GM12878 (cell line): Measurements from ENCODE around the gene EVA1A. TPM values are rescaled to one million over a fixed set of nuclear protein-coding genes. Genes with fewer than 3 reads are reported as not detected.
A peak's percentile ranks its signal among the peaks of the same experiment; 100 is the strongest.

ENCODE experiments used
- ATAC-seq: fragments of 200-7000 bp; cut with Tn5 transposase; 3 replicates; pipeline ENCODE4 v1.9.1; 2020; ENCODE audit warnings: mild to moderate bottlenecking, moderate library complexity
- BruUV-seq: library from RNA; stranded (reverse); fragments of 400-500 nt; replicated peaks from 2 replicates; lab custom pipeline; 2021; lab: Mats Ljungman, UMichigan
- CTCF ChIA-PET: fragments of 300-600 bp; sonication (Branson Sonifier 250); formaldehyde crosslinking; extraction: SDS; loops from one replicate; lab custom pipeline; 2021; ENCODE audit warnings: inconsistent platforms; lab: Yijun Ruan, JAX
- POLR2A ChIA-PET: fragments of 350-600 bp; formaldehyde crosslinking; extraction: SDS; loops from one replicate; lab custom pipeline; 2021; ENCODE audit warnings: inconsistent platforms; lab: Charles Lee
- RAD21 ChIA-PET: fragments of 300-600 bp; sonication (Branson Sonifier 250); formaldehyde crosslinking; loops from one replicate; lab custom pipeline; 2023; ENCODE audit warnings: antibody characterized with exemption; ENCODE audit not compliant: unreplicated experiment; lab: Charles Lee
- SMC1A ChIA-PET: fragments of 300-600 bp; sonication (Branson Sonifier 250); formaldehyde crosslinking; loops from one replicate; lab custom pipeline; 2023; ENCODE audit not compliant: unreplicated experiment, uncharacterized antibody; lab: Charles Lee
- DNase-seq: peaks from one replicate; pipeline ENCODE4 v3.0.0-alpha.2; 2011; ENCODE audit warnings: low read depth, low spot score
- FAIRE-seq: peaks from 3 replicates; lab custom pipeline; 2011; peaks lifted over from hg19 to GRCh38; lab: Jason Lieb, UNC
- H2AFZ ChIP-seq: 2 replicates; pipeline ENCODE4 v1.6.0; 2011; ENCODE audit warnings: low read depth, low read length, control low read depth; ENCODE audit not compliant: control insufficient read depth
- H3K27ac ChIP-seq: 2 replicates; pipeline ENCODE4 v1.5.1; 2011; ENCODE audit warnings: control low read depth; ENCODE audit not compliant: control insufficient read depth, insufficient read depth
- H3K27me3 ChIP-seq, 2 experiments: replicated peaks in 1 of 2; 2 replicates each; pipeline versions ENCODE4 v1.6.0 to v1.6.1; 2011; ENCODE audit warnings: low read length in 1 of 2; ENCODE audit not compliant: control insufficient read depth in 2 of 2, insufficient read depth in 2 of 2
- H3K36me3 ChIP-seq, 2 experiments: 2 replicates each; pipeline ENCODE4 v1.5.1; 2011; ENCODE audit warnings: low read length in 1 of 2; ENCODE audit not compliant: control insufficient read depth in 2 of 2, insufficient read depth in 2 of 2
- H3K4me1 ChIP-seq: 2 replicates; pipeline ENCODE4 v1.6.1; 2011; ENCODE audit warnings: mild to moderate bottlenecking, low read length, moderate library complexity, mixed read lengths; ENCODE audit not compliant: control insufficient read depth, insufficient read depth
- H3K4me2 ChIP-seq: 2 replicates; pipeline ENCODE4 v1.6.0; 2011; ENCODE audit warnings: control low read depth; ENCODE audit not compliant: control insufficient read depth, insufficient read depth
- H3K4me3 ChIP-seq: fragments of 200-600 bp; sonication (generic); 2 replicates; pipeline ENCODE4 v1.5.1; 2016
- H3K79me2 ChIP-seq: 2 replicates; pipeline ENCODE4 v1.6.0; 2011; ENCODE audit warnings: low read length; ENCODE audit not compliant: control insufficient read depth, insufficient read depth
- H3K9ac ChIP-seq: 2 replicates; pipeline ENCODE4 v1.8.0; 2011; ENCODE audit warnings: low read length, control low read depth, mixed read lengths; ENCODE audit not compliant: control insufficient read depth, insufficient read depth
- H3K9me3 ChIP-seq: replicated peaks from 3 replicates; pipeline ENCODE4 v1.5.1; 2011; ENCODE audit warnings: mild to moderate bottlenecking, low read length; ENCODE audit not compliant: control insufficient read depth, insufficient read depth
- H4K20me1 ChIP-seq: 2 replicates; pipeline ENCODE4 v1.6.0; 2011; ENCODE audit not compliant: control insufficient read depth, insufficient read depth
- BHLHE40 ChIP-seq, 2 experiments: fragments of 450-650 bp in 1 of 2; IDR thresholded peaks; 2 replicates each; pipeline ENCODE4 v1.6.1; 2011 to 2017; ENCODE audit warnings: low read depth in 2 of 2, borderline replicate concordance in 1 of 2, improper control_type of control experiment in 1 of 2, low read length in 1 of 2, mild to moderate bottlenecking in 1 of 2
- BMI1 ChIP-seq: fragments of 450-650 bp; IDR thresholded peaks from 2 replicates; pipeline ENCODE4 v1.6.1; 2016; ENCODE audit warnings: mild to moderate bottlenecking, moderate library complexity, borderline replicate concordance
- HDGF ChIP-seq: fragments of 450-650 bp; IDR thresholded peaks from 2 replicates; pipeline ENCODE4 v1.6.1; 2016; ENCODE audit warnings: antibody characterized with exemption
- IRF4 ChIP-seq: IDR thresholded peaks from 2 replicates; pipeline ENCODE4 v1.6.1; 2011; ENCODE audit warnings: low read depth, low read length
- NBN ChIP-seq: fragments of 450-650 bp; IDR thresholded peaks from 2 replicates; pipeline ENCODE4 v1.6.1; 2016
- NRF1 ChIP-seq: conservative IDR thresholded peaks from 2 replicates; pipeline ENCODE4 v1.6.1; 2011; ENCODE audit warnings: mild to moderate bottlenecking, low read depth, low read length, improper control_type of control experiment
- POLR2AphosphoS5 ChIP-seq: IDR thresholded peaks from 2 replicates; pipeline ENCODE4 v1.6.1; 2011; ENCODE audit warnings: mild to moderate bottlenecking, low read length, inconsistent platforms
- POU2F2 ChIP-seq: IDR thresholded peaks from 3 replicates; pipeline ENCODE4 v1.6.1; 2011; ENCODE audit warnings: low read depth, mild to moderate bottlenecking, low read length, borderline replicate concordance
- SIN3A ChIP-seq: IDR thresholded peaks from 2 replicates; pipeline ENCODE4 v1.6.1; 2012; ENCODE audit warnings: low read depth, low read length, improper control_type of control experiment
- SMARCA5 ChIP-seq: fragments of 450-650 bp; IDR thresholded peaks from 2 replicates; pipeline ENCODE4 v1.6.1; 2017; ENCODE audit warnings: mild to moderate bottlenecking
- SREBF2 ChIP-seq: IDR thresholded peaks from 2 replicates; pipeline ENCODE4 v1.6.1; 2012; ENCODE audit warnings: mild to moderate bottlenecking, low read length
- SRF ChIP-seq, 2 experiments: IDR thresholded peaks; 2 replicates each; pipeline ENCODE4 v1.6.1; 2011; ENCODE audit warnings: low read depth in 2 of 2, low read length in 2 of 2, mild to moderate bottlenecking in 1 of 2, moderate library complexity in 1 of 2
- STAT1 ChIP-seq: fragments of 450-650 bp; conservative IDR thresholded peaks from 2 replicates; pipeline ENCODE4 v1.6.1; 2014; ENCODE audit warnings: antibody characterized with exemption, mild to moderate bottlenecking
- SUZ12 ChIP-seq: fragments of 200-600 bp; sonication (generic); IDR thresholded peaks from one replicate; pipeline ENCODE4 v1.6.1; 2018; ENCODE audit warnings: antibody characterized with exemption, mild to moderate bottlenecking; ENCODE audit not compliant: unreplicated experiment
- ZNF217 ChIP-seq: fragments of 450-650 bp; IDR thresholded peaks from 2 replicates; pipeline ENCODE4 v1.6.1; 2017; ENCODE audit warnings: antibody characterized with exemption, mild to moderate bottlenecking
- ZSCAN29 ChIP-seq: fragments of 450-650 bp; IDR thresholded peaks from 2 replicates; pipeline ENCODE4 v1.6.1; 2017; ENCODE audit warnings: mild to moderate bottlenecking, moderate library complexity
- WGBS: methylation state at CpG from one replicate; pipeline ENCODE4 v1.1.6; 2016; ENCODE audit warnings: low lambda C conversion rate; ENCODE audit not compliant: insufficient replicate concordance, insufficient coverage; ENCODE audit errors: missing lambda C conversion rate; 5-methylcytosine and 5-hydroxymethylcytosine counted together
- in situ Hi-C: fragments of 300-500 bp; cut with MboI; formaldehyde crosslinking; loops from 9 replicates; pipeline ENCODE4 v1.14.3; 2018; ENCODE audit warnings: mixed read lengths
- intact Hi-C: fragments of 100-400 bp; cut with micrococcal nuclease; formaldehyde crosslinking; loops from one replicate; pipeline ENCODE4 v1.14.2; 2022; ENCODE audit not compliant: unreplicated experiment
- polyA plus RNA-seq, 11 experiments: library from polyadenylated mRNA; depleted of rRNA in 4 of 11; unstranded in 6 of 11; stranded (reverse) in 5 of 11; fragments of >200 nt; fragmentation: Nextera tagmentation in 4 of 11; fragmentation: Illumina TruSeq in 1 of 11; extraction: Ambion mirVana in 4 of 11; extraction: Trizol in 1 of 11; gene quantifications; 1 replicate in 1 of 11; 2 replicates in 10 of 11; pipeline versions ENCODE4 v1.2.1 to v1.2.3, GENCODE V29; 2011 to 2016; ENCODE audit warnings: inconsistent platforms in 2 of 11, missing spikeins in 2 of 11, low read depth in 1 of 11
- total RNA-seq, 4 experiments: library from RNA; depleted of rRNA in 3 of 4; stranded (reverse); fragments of >200 nt in 3 of 4; fragmentation: Illumina TruSeq in 1 of 4; extraction: Trizol in 1 of 4; gene quantifications; 2 replicates each; pipeline versions ENCODE4 v1.2.1 to v1.2.3, GENCODE V29; 2013 to 2021
- TF ChIP-seq, protein P1 (sequence below): fragments of 450-650 bp; IDR thresholded peaks from 2 replicates; pipeline ENCODE4 v1.6.1; 2016; ENCODE audit warnings: mild to moderate bottlenecking

The EVA1A gene
- total and polyA plus RNA-seq, 10 of the 15 experiments (the other 5 are each of a cell fraction or from before 2014, with no cell fraction given) = 0.13 to 1.0 (median 0.34) TPM; not detected in 5

DNA sequence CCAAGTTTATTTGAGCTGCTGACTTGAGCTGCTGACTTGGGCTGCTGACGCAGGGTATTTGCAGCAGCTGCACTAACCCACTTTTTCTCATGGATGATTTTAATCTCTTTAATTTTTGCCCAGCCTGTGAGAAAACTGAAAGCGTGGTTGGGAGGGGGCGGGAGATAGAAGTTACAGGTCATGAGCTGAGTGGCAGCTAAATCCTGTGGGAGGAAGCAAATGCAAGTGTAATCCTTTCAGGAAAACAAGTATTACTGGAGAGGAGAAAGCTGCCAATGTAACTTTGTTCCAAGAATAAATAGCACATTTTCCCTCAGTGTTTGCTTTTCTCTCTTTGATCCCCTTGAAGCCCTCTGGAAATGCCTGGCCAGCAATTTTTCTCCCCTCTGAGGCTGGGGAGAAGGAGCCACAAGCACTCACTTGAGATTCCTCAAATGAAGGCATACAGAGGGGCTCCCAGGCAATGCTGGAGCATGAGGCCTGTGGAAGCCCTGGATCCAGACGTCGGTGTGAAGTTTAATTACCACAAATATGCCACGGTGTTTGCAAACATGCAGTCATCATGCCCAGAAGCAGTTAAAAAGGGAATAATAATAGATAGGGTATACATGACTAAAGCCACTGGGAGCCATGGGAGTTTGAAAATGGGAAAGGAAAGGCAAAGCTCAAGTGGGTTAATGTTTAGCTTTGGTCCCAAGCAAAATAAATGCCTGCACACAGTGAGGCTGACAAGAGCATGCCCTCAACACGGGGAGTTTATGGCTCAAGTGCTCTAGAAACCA is 10.4 kb upstream of the EVA1A start:
- Histone ChIP-seq H3K27ac (no peak overlapping the region), H3K9me3 (no peaks in the 10 kb centered on the region), H3K4me3 (no peak overlapping the region), H3K36me3 (no peaks in the 10 kb centered on the region), H3K9ac (no peak overlapping the region), H3K79me2 (no peaks in the 10 kb centered on the region), H3K4me2 (no peak overlapping the region), H2AFZ (no peak overlapping the region), H3K4me1 (no peaks in the 10 kb centered on the region), H4K20me1 (no peaks in the 10 kb centered on the region), H3K27me3 (no peaks in the 10 kb centered on the region; a peak in 1 of 4 replicates)
- in situ Hi-C loops = no loop called here
- FAIRE-seq (no peak), DNase-seq (no peak), ATAC-seq (no peak)
- ChIA-PET POLR2A (no interaction called here), CTCF (no interaction called here), SMC1A (no interaction called here), RAD21 (no interaction called here)
- BruUV-seq = no TSS peak
- TF ChIP-seq, protein P1, sequence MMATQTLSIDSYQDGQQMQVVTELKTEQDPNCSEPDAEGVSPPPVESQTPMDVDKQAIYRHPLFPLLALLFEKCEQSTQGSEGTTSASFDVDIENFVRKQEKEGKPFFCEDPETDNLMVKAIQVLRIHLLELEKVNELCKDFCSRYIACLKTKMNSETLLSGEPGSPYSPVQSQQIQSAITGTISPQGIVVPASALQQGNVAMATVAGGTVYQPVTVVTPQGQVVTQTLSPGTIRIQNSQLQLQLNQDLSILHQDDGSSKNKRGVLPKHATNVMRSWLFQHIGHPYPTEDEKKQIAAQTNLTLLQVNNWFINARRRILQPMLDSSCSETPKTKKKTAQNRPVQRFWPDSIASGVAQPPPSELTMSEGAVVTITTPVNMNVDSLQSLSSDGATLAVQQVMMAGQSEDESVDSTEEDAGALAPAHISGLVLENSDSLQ = peak; percentile 43
- no peak for TF ChIP-seq NRF1
- intact Hi-C loops = no loop called here
- 74% methylated on average over 7 of the region's 7 CpGs for WGBS

DNA sequence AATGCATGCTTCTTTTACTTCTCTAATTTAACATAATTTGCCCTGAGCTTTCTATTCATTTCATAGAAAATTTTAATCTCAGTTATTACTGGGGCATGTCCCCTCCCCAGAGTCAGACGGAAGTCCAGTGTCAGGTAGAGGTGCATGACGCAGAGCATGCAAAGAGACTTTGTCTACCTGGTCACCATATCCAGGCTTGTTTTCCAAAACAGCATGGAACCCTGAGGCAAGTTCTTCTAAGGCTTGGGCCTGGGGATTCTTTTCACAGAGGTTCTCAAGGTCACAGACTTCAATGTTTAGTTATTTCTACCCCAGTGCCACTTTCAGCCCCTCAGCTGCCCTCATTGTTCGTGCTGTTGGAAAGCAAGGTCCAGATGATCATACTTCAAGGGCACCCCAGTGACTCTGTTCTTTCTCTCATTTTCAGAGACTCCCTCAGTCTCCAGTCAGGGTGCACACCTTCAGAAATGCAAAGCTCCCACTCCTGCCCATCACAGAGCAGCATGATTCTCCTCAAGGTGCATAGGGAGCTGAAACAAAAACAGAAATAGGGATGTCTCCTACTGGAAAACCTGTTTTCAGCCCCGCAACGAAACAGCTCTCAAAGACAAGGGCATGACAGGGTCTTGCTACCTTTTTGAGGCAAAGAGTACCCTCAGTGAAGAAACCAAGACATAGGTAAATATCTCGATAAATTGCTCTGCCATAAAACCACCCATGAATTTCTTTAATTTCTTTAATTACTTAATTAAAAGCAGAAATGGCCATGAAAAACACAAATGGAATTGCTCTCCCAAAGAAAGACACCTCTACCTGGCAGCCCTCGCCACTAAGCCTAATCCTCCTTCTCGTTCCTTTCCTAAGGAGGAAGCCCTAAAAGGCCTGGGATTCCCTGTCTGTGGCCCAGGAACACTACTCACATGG is 9.5 kb upstream of the EVA1A start:
- in situ Hi-C loops = no loop called here
- FAIRE-seq (no peak), ATAC-seq (no peak), DNase-seq (no peak)
- Histone ChIP-seq H3K9ac (no peak overlapping the region), H3K79me2 (no peaks in the 10 kb centered on the region), H3K4me2 (no peak overlapping the region), H4K20me1 (no peaks in the 10 kb centered on the region), H3K4me1 (no peaks in the 10 kb centered on the region), H3K36me3 (no peaks in the 10 kb centered on the region), H3K27me3 (no peaks in the 10 kb centered on the region; a peak in 1 of 4 replicates), H3K4me3 (no peak overlapping the region), H2AFZ (no peak overlapping the region), H3K27ac (no peak overlapping the region), H3K9me3 (no peaks in the 10 kb centered on the region)
- SMC1A ChIA-PET = no interaction called here
- intact Hi-C loops = no loop called here
- RAD21 ChIA-PET = no interaction called here
- CTCF ChIA-PET = no interaction called here
- POLR2A ChIA-PET = no interaction called here
- no TSS peak for BruUV-seq
- 27% methylated on average over 8 of the region's 8 CpGs for WGBS
- TF ChIP-seq SUZ12 (no peak), NBN (no peak), HDGF (no peak), SMARCA5 (no peak), ZSCAN29 (no peak), BMI1 (no peak), ZNF217 (no peak), BHLHE40 (IDR thresholded peaks at IDR 0.05; ENCODE audit: borderline replicate concordance in 1 of 2, low read depth in 2 of 2, low read length in 1 of 2) (no peak), IRF4 (no peak), SRF (IDR thresholded peaks at IDR 0.05; ENCODE audit: low read depth in 2 of 2, low read length in 2 of 2) (no peak), NRF1 (no peak), POLR2AphosphoS5 (no peak), SREBF2 (no peak), POU2F2 (no peak), STAT1 (no peak), SIN3A (no peak)
